Upper lobe of left lung (tissue), 4 donors: ENCODE data around the gene DHX57.

Source experiments
- EP300 ChIP-seq, 4 donors: sonication (generic); formaldehyde crosslinking; IDR thresholded peaks; one replicate each; pipeline ENCODE4 v1.5.1; 2017; ENCODE audit warnings: antibody characterized with exemption in 4 of 4, control low read depth in 2 of 4
- POLR2A ChIP-seq, 4 donors: fragments of 450-650 bp; IDR thresholded peaks; one replicate each; pipeline ENCODE4 v1.5.1; 2016 to 2017; ENCODE audit warnings: antibody characterized with exemption in 4 of 4, mild to moderate bottlenecking in 2 of 4
- TF ChIP-seq, protein P1 (sequence below), 6 experiments: fragments of 450-650 bp in 4 of 6; fragments of 200-600 bp in 2 of 6; sonication (generic) in 2 of 6; IDR thresholded peaks; one replicate each; pipeline ENCODE4 v1.5.1; 2016 to 2019; ENCODE audit warnings: antibody characterized with exemption in 6 of 6

DNA sequence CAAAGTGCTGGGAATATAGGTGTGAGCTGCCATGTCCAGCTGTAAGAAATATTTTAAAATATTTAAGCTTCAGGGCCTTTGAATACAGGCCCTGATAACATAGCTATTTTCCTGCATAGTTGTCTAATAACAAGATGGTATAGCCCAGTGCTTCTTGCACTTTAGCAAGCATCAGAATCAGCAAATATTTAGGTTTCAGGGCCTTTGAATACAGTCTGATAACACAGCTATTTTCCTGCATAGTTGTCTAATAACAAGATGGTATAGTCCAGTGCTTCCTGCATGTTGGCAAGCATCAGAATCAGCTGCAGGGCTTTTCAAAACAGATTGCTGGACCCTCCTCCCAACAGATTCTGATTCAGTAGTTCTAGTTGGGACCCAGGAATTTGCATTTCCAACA is 92.1 kb downstream of the DHX57 start:
- no peak for TF ChIP-seq POLR2A (IDR thresholded peaks at IDR 0.05)
- TF ChIP-seq, protein P1, sequence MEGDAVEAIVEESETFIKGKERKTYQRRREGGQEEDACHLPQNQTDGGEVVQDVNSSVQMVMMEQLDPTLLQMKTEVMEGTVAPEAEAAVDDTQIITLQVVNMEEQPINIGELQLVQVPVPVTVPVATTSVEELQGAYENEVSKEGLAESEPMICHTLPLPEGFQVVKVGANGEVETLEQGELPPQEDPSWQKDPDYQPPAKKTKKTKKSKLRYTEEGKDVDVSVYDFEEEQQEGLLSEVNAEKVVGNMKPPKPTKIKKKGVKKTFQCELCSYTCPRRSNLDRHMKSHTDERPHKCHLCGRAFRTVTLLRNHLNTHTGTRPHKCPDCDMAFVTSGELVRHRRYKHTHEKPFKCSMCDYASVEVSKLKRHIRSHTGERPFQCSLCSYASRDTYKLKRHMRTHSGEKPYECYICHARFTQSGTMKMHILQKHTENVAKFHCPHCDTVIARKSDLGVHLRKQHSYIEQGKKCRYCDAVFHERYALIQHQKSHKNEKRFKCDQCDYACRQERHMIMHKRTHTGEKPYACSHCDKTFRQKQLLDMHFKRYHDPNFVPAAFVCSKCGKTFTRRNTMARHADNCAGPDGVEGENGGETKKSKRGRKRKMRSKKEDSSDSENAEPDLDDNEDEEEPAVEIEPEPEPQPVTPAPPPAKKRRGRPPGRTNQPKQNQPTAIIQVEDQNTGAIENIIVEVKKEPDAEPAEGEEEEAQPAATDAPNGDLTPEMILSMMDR (IDR thresholded peaks at IDR 0.05): no peak
- TF ChIP-seq EP300 (IDR thresholded peaks at IDR 0.05): no peak
